ENCODE data around the gene MTSS2.

GRCh38 chr16:70653809-70654771, 31.8 kb downstream of the MTSS2 start:
- TF ChIP-seq CTCF (IDR thresholded peaks at IDR 0.05), result peak in 6 of 7 experiments; percentile 28 to 94 (median 91)
- peak in 2 of 3 donors; percentile 48 to 87 for TF ChIP-seq POLR2AphosphoS5 (IDR thresholded peaks at IDR 0.05)
- TF ChIP-seq POLR2A (IDR thresholded peaks at IDR 0.05), result no peak
- TF ChIP-seq EP300 (IDR thresholded peaks at IDR 0.05), result no peak

All from stomach (tissue), 4 donors.